MM.1S (cell line): ENCODE results near the gene C3orf70.

ENCODE experiments used
- EZH2 ChIP-seq: fragments of 300-600 bp; sonication (generic); optimal IDR thresholded peaks from 2 replicates; pipeline ENCODE3; 2017; ENCODE audit warnings: low read depth, mild to moderate bottlenecking, antibody characterized with exemption, low read length, mixed read lengths
- EZH2phosphoT487 ChIP-seq: fragments of 300-600 bp; sonication (generic); IDR thresholded peaks from 2 replicates; pipeline ENCODE4 v1.6.1; 2018; ENCODE audit warnings: antibody characterized with exemption, low read length
- TF ChIP-seq, protein P1 (sequence below): fragments of 300-600 bp; sonication (generic); IDR thresholded peaks from 2 replicates; pipeline ENCODE4 v1.5.1; 2016; ENCODE audit warnings: antibody characterized with exemption, low read length, mixed read lengths

DNA sequence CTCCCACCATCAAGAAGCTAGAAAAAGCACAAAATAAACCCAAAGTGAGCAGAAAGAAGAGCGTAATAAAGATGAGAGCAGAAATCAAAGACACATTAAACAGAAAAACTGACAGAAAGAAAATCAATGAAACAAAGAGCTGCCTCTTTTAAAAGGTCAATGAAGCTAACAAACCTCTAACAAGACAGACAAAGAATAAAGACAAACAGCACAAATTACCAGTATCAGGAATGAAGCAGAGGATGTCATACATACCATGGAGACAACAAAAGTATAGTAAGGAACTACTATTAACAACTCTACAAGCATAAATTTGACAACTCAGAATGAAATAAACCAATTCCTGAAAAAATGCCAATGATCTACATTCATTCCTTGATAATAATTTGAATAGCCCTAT, 15.0 kb downstream of the C3orf70 start:
- TF ChIP-seq, protein P1, sequence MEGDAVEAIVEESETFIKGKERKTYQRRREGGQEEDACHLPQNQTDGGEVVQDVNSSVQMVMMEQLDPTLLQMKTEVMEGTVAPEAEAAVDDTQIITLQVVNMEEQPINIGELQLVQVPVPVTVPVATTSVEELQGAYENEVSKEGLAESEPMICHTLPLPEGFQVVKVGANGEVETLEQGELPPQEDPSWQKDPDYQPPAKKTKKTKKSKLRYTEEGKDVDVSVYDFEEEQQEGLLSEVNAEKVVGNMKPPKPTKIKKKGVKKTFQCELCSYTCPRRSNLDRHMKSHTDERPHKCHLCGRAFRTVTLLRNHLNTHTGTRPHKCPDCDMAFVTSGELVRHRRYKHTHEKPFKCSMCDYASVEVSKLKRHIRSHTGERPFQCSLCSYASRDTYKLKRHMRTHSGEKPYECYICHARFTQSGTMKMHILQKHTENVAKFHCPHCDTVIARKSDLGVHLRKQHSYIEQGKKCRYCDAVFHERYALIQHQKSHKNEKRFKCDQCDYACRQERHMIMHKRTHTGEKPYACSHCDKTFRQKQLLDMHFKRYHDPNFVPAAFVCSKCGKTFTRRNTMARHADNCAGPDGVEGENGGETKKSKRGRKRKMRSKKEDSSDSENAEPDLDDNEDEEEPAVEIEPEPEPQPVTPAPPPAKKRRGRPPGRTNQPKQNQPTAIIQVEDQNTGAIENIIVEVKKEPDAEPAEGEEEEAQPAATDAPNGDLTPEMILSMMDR: no peak
- no peak for TF ChIP-seq EZH2phosphoT487
- no peak for TF ChIP-seq EZH2
